ENCODE data around the gene KRTAP4-2. TPM values are rescaled to one million over a fixed set of nuclear protein-coding genes. Genes with fewer than 3 reads are reported as not detected.

The KRTAP4-2 gene
- total and polyA plus RNA-seq, 2 donors (not counting 1 experiment from before 2014, with no cell fraction given), result not detected

DNA sequence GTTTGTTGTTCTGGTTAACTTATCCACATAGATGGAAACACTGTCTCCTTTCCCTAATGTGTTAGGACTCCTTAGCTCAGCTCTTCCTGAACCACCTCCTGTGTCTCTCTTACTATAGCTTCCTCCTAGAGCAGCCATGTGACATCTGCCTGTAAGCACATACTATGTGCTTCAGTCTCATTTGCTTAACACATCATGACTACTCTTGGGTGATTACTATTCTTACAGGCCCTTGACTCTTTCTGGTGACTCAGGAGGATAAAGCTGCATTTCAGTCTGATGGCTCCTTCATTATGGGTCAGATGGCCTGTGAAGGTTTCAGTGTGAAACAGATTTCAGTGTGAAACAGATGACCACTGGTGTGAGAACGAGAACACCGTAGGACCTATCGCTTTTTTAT lies 320 bp upstream of the KRTAP4-2 start:
- no peaks in the 10 kb centered on the region for H3K79me2 ChIP-seq (ENCODE audit: control insufficient read depth, insufficient read depth, low read length)
- H3K4me1 Mint-ChIP-seq, result peaks cover 42% of the 10 kb centered on the region
- TF ChIP-seq CTCF (IDR thresholded peaks at IDR 0.05), result no peak
- no peak for TF ChIP-seq EZH2 (IDR thresholded peaks at IDR 0.05; ENCODE audit: borderline replicate concordance, insufficient read depth, low read depth, low read length, poor library complexity, severe bottlenecking)
- peak overlapping the region; percentile 54 for H3K4me3 Mint-ChIP-seq
- WGBS (ENCODE audit: insufficient coverage), result 100% methylated on average over 3 of the region's 3 CpGs
- H3K9me3 Mint-ChIP-seq (ENCODE audit: insufficient read depth), result no peaks in the 10 kb centered on the region
- ChIA-PET POLR2A (no interaction called here), CTCF (interaction anchor here (1.2 kb wide), 1 partner anchor 10 kb away, joined by 3 read pairs; no protein-coding TSS in a partner anchor)
- H3K27ac ChIP-seq (ENCODE audit: low read length in 2 of 2), result no peak overlapping the region
- no peaks in the 10 kb centered on the region for H3K9me3 ChIP-seq (ENCODE audit: control extremely low read depth in 1 of 3, control insufficient read depth in 2 of 3, insufficient read depth in 1 of 3, low read length in 2 of 3)
- no peaks in the 10 kb centered on the region for H3K27me3 ChIP-seq (replicated peaks in 1 of 4; ENCODE audit: control extremely low read depth in 1 of 4, control insufficient read depth in 3 of 4, insufficient read depth in 4 of 4, low read length in 3 of 4)
- intact Hi-C loops (cut with micrococcal nuclease), result loop anchor here (5.0 kb wide), 1 partner anchor 61 kb away; the partner anchor contains the start of gene KRTAP4-11
- no peaks in the 10 kb centered on the region for H3K36me3 ChIP-seq (replicated peaks in 1 of 2; ENCODE audit: control extremely low read depth in 1 of 2, control insufficient read depth in 1 of 2, extremely low read depth in 1 of 2, insufficient read depth in 2 of 2, low read length in 1 of 2)
- H3K4me3 ChIP-seq (ENCODE audit: control extremely low read depth in 1 of 5, extremely low read depth in 1 of 5, insufficient read depth in 1 of 5, low read depth in 2 of 5, low read length in 4 of 5), result no peak overlapping the region
- H3K9ac ChIP-seq (ENCODE audit: low read length), result no peak overlapping the region
- H3K27me3 Mint-ChIP-seq, result peaks cover 3% of the 10 kb centered on the region
- H3K4me1 ChIP-seq (ENCODE audit: control insufficient read depth in 2 of 2, insufficient read depth in 2 of 2, low read length in 2 of 2), result peaks cover 39 to 41% of the 10 kb centered on the region in 2 donors
- H2AFZ ChIP-seq (ENCODE audit: insufficient read depth, low read depth, low read length, poor library complexity, severe bottlenecking), result no peak overlapping the region
- ATAC-seq (ENCODE audit: low read depth) (peak; percentile 71), DNase-seq (peak; percentile 45)
- H3K4me2 ChIP-seq (replicated peaks; ENCODE audit: low read depth, low read length, poor library complexity, severe bottlenecking), result no peak overlapping the region
- H4K20me1 ChIP-seq (ENCODE audit: control insufficient read depth, insufficient read depth, low read length, poor library complexity, severe bottlenecking), result no peaks in the 10 kb centered on the region
- peak overlapping the region; percentile 42 for H3K27ac Mint-ChIP-seq

DNA sequence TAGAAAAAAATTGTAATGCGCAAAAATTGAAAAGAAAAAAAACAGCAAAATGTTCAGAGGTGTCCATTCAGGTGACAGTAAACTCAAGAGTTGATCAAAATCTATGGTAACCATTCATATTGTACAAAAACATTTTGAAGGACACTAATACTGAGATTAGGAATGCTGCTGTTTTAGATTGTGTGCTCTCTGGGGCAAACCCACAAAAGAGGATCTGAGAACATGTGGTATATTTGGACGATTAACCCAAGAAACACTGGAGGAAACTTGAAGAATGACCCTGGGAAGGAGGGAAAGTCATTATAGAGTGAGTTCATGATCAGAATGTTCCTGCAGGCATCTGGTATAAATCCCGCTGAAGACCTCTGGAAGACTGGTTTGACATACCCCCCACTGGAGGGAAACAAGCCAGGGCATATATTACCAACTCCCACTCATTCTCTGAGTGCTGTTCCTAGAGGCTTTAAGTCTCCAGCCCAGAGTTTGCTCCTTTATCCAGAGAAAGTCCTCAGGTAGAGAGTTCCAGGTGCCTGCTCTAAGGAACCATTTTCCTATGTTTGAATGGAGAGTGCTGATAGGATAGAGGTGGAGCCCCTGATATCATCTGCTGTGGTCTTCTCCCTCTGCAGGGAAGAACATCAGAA lies 1.2 kb downstream of the KRTAP4-2 start:
- ATAC-seq (ENCODE audit: low read depth), result peak; percentile 59
- peaks cover 45% of the 10 kb centered on the region for H3K4me1 Mint-ChIP-seq

More for the DNA sequence above, 1.2 kb downstream of the KRTAP4-2 start:
- H3K79me2 ChIP-seq (ENCODE audit: control insufficient read depth, insufficient read depth, low read length), result no peaks in the 10 kb centered on the region
- Mint-ChIP-seq H3K27ac (peak overlapping the region; percentile 0), H3K27me3 (peaks cover 12% of the 10 kb centered on the region), H3K4me3 (peak overlapping the region; percentile 21), H3K9me3 (ENCODE audit: insufficient read depth) (no peaks in the 10 kb centered on the region)
- no peaks in the 10 kb centered on the region for H3K36me3 ChIP-seq (replicated peaks in 1 of 2; ENCODE audit: control extremely low read depth in 1 of 2, control insufficient read depth in 1 of 2, extremely low read depth in 1 of 2, insufficient read depth in 2 of 2, low read length in 1 of 2)
- ChIA-PET POLR2A (no interaction called here), CTCF (no interaction called here)
- 0% methylated on average over 1 of the region's 3 CpGs for whole genome bisulfite sequencing (ENCODE audit: insufficient coverage)
- H3K4me2 ChIP-seq (replicated peaks; ENCODE audit: low read depth, low read length, poor library complexity, severe bottlenecking), result peak overlapping the region; percentile 51
- H4K20me1 ChIP-seq (ENCODE audit: control insufficient read depth, insufficient read depth, low read length, poor library complexity, severe bottlenecking), result no peaks in the 10 kb centered on the region
- peak overlapping the region in 1 of 5 experiments; percentile 8 for H3K4me3 ChIP-seq (ENCODE audit: control extremely low read depth in 1 of 5, extremely low read depth in 1 of 5, insufficient read depth in 1 of 5, low read depth in 2 of 5, low read length in 4 of 5)
- H3K9ac ChIP-seq (ENCODE audit: low read length), result no peak overlapping the region
- intact Hi-C loops (cut with micrococcal nuclease), result loop anchor here (5.0 kb wide), 1 partner anchor 60 kb away; the partner anchor contains the start of gene KRTAP4-11
- no peak overlapping the region for H3K27ac ChIP-seq (ENCODE audit: low read length in 2 of 2)
- no peak for TF ChIP-seq EZH2 (IDR thresholded peaks at IDR 0.05; ENCODE audit: borderline replicate concordance, insufficient read depth, low read depth, low read length, poor library complexity, severe bottlenecking)
- TF ChIP-seq CTCF (IDR thresholded peaks at IDR 0.05), result no peak
- H3K4me1 ChIP-seq (ENCODE audit: control insufficient read depth in 2 of 2, insufficient read depth in 2 of 2, low read length in 2 of 2), result peaks cover 39 to 41% of the 10 kb centered on the region in 2 donors
- no peaks in the 10 kb centered on the region for H3K27me3 ChIP-seq (replicated peaks in 1 of 4; ENCODE audit: control extremely low read depth in 1 of 4, control insufficient read depth in 3 of 4, insufficient read depth in 4 of 4, low read length in 3 of 4)
- DNase-seq, result peak; percentile 56
- H2AFZ ChIP-seq (ENCODE audit: insufficient read depth, low read depth, low read length, poor library complexity, severe bottlenecking), result no peak overlapping the region
- H3K9me3 ChIP-seq (ENCODE audit: control extremely low read depth in 1 of 3, control insufficient read depth in 2 of 3, insufficient read depth in 1 of 3, low read length in 2 of 3), result no peaks in the 10 kb centered on the region
